GM19397 (cell line): ENCODE results near the gene PTPN13.
A peak's percentile ranks its signal among the peaks of the same experiment; 100 is the strongest.

Experiments
- ATAC-seq: cut with Tn5 transposase; IDR thresholded peaks from one replicate; pipeline ENCODE4 v1.9.1; 2021; ENCODE audit warnings: mild to moderate bottlenecking, moderate library complexity; ENCODE audit not compliant: unreplicated experiment

The PTPN13 gene

GRCh38 chr4:86586626-86587380, 7.3 kb upstream of the PTPN13 start:
- ATAC-seq, result no peak

GRCh38 chr4:86587381-86588140, 6.6 kb upstream of the PTPN13 start:
- no peak for ATAC-seq

- ATAC-seq, result no peak
Measured at GRCh38 chr4:86592553-86593249, 1.4 kb upstream of the PTPN13 start.

GRCh38 chr4:86594559-86595425, 677 bp downstream of the PTPN13 start:
- peak; percentile 21 for ATAC-seq

GRCh38 chr4:86595426-86595805, 1.3 kb downstream of the PTPN13 start:
- no peak for ATAC-seq

GRCh38 chr4:86596807-86597206, 2.7 kb downstream of the PTPN13 start:
- no peak for ATAC-seq

GRCh38 chr4:86600007-86600653, 6.0 kb downstream of the PTPN13 start:
- no peak for ATAC-seq

GRCh38 chr4:86603311-86603885, 9.3 kb downstream of the PTPN13 start:
- ATAC-seq, result no peak

GRCh38 chr4:86606809-86607208, 12.7 kb downstream of the PTPN13 start:
- no peak for ATAC-seq

GRCh38 chr4:86608757-86609375, 14.8 kb downstream of the PTPN13 start:
- no peak for ATAC-seq

GRCh38 chr4:86611757-86612156, 17.6 kb downstream of the PTPN13 start:
- no peak for ATAC-seq

- ATAC-seq, result no peak
Measured at GRCh38 chr4:86613734-86614133, 19.6 kb downstream of the PTPN13 start.

- no peak for ATAC-seq
Measured at GRCh38 chr4:86614865-86615264, 20.8 kb downstream of the PTPN13 start.

- ATAC-seq, result no peak
Measured at GRCh38 chr4:86615501-86615900, 21.4 kb downstream of the PTPN13 start.

- ATAC-seq, result no peak
Measured at GRCh38 chr4:86619656-86620055, 25.5 kb downstream of the PTPN13 start.

- ATAC-seq, result no peak
Measured at GRCh38 chr4:86621435-86621834, 27.3 kb downstream of the PTPN13 start.

GRCh38 chr4:86626066-86626465, 32.0 kb downstream of the PTPN13 start:
- ATAC-seq, result no peak

- ATAC-seq, result no peak
Measured at GRCh38 chr4:86627462-86628135, 33.5 kb downstream of the PTPN13 start.

- no peak for ATAC-seq
Measured at GRCh38 chr4:86630629-86631028, 36.5 kb downstream of the PTPN13 start.
